ENCODE data around the gene EFNB2. TPM values are rescaled to one million over a fixed set of nuclear protein-coding genes. Genes with fewer than 3 reads are reported as not detected.

The EFNB2 gene
- polyA plus RNA-seq, 3 donors = not detected

DNA sequence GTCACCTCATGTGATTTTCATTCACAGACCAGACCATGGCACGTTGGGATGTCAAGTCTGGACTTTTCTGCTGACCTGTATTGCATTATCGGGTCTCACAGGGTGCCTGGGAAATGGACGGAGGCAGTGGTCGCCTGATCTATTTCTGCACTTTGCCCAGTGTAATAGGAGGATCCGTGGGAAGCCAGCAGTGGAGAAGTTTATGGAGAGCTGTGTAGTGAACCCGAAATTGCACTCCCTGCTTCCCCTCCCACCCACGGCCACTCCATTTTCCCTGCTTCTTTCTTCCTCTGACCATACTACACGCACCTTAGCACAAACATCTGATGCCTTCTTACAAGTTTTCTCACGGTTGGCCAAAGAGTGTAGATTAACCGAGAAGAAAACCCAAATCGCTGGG is 16.9 kb downstream of the EFNB2 start:
- H3K27me3 ChIP-seq (ENCODE audit: control insufficient read depth in 2 of 2, insufficient read depth in 2 of 2, low read length in 2 of 2) = peaks cover 5 to 11% of the 10 kb centered on the region in 2 donors
- Mint-ChIP-seq H3K4me1 (no peaks in the 10 kb centered on the region), H3K4me3 (no peak overlapping the region), H3K27me3 (ENCODE audit: low read depth in 3 of 3) (peaks cover 7 to 20% (median 9%) of the 10 kb centered on the region in 3 donors), H3K9me3 (no peaks in the 10 kb centered on the region), H3K36me3 (no peaks in the 10 kb centered on the region), H3K27ac (no peak overlapping the region)
- no peak overlapping the region for H2AFZ ChIP-seq (ENCODE audit: insufficient read depth, low read depth, low read length, poor library complexity, severe bottlenecking)
- no peaks in the 10 kb centered on the region for H3K36me3 ChIP-seq (replicated peaks in 1 of 2; ENCODE audit: control insufficient read depth in 1 of 2, insufficient read depth in 2 of 2, low read length in 2 of 2)
- no peaks in the 10 kb centered on the region for H3K4me1 ChIP-seq (ENCODE audit: control insufficient read depth in 1 of 2, insufficient read depth in 2 of 2, low read length in 2 of 2)
- no peak overlapping the region for H3K4me2 ChIP-seq (replicated peaks; ENCODE audit: extremely low read depth, low read length, poor library complexity, severe bottlenecking)
- no peaks in the 10 kb centered on the region for H4K20me1 ChIP-seq (ENCODE audit: insufficient read depth, low read length)
- no peaks in the 10 kb centered on the region for H3K79me2 ChIP-seq (ENCODE audit: insufficient read depth, low read length)
- no peak overlapping the region for H3K27ac ChIP-seq (ENCODE audit: low read depth in 1 of 2, low read length in 2 of 2)
- H3K4me3 ChIP-seq (replicated peaks in 1 of 3; ENCODE audit: low read depth in 2 of 3, low read length in 3 of 3) = no peak overlapping the region
- H3K9me3 ChIP-seq (replicated peaks in 1 of 2; ENCODE audit: control insufficient read depth in 1 of 2, insufficient read depth in 1 of 2, low read length in 2 of 2) = no peaks in the 10 kb centered on the region
- intact Hi-C loops (cut with micrococcal nuclease) = no loop called here
- H3K9ac ChIP-seq (ENCODE audit: insufficient read depth, low read length, poor library complexity, severe bottlenecking) = no peak overlapping the region
- no peak for DNase-seq
- 94% methylated on average over 5 of the region's 11 CpGs for WGBS (ENCODE audit: insufficient coverage)
- TF ChIP-seq, protein P1, sequence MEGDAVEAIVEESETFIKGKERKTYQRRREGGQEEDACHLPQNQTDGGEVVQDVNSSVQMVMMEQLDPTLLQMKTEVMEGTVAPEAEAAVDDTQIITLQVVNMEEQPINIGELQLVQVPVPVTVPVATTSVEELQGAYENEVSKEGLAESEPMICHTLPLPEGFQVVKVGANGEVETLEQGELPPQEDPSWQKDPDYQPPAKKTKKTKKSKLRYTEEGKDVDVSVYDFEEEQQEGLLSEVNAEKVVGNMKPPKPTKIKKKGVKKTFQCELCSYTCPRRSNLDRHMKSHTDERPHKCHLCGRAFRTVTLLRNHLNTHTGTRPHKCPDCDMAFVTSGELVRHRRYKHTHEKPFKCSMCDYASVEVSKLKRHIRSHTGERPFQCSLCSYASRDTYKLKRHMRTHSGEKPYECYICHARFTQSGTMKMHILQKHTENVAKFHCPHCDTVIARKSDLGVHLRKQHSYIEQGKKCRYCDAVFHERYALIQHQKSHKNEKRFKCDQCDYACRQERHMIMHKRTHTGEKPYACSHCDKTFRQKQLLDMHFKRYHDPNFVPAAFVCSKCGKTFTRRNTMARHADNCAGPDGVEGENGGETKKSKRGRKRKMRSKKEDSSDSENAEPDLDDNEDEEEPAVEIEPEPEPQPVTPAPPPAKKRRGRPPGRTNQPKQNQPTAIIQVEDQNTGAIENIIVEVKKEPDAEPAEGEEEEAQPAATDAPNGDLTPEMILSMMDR (IDR thresholded peaks at IDR 0.05) = no peak

DNA sequence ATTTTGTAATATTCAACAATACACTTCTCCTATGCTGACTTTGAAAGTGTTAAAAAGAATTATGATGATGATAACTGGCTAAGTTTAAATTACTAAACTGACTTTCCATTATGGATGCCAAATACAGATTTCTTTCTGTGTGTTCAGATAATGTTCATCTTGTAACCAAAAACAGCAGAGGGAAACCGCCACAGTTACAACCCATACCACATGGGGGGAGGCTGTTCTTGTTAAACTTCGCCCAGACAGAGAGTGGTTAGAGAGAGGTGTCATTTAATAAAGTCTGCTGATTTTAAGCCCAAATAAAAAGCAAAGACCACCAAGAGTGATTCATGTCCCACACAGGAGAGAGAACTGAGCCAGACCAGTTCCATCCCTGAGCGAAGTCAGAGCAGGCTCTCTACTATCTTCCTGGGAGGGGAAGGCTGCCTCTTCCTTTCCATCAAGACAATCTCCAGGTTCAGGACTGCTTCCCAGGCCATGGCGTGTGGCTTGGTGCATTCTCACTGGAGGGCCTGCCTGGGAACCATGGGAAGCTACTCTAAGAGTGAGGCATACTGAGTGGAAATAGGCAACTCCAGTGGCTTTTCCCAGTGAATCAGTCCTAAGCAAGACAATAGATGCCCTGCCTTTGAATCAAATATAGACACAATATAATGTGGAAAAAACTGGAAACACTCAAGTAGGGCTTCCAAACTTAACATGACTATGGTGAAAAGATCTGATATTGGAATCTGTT is 18.2 kb downstream of the EFNB2 start:
- H3K36me3 ChIP-seq (replicated peaks in 1 of 2; ENCODE audit: control insufficient read depth in 1 of 2, insufficient read depth in 2 of 2, low read length in 2 of 2) = no peaks in the 10 kb centered on the region

More for the DNA sequence above, 18.2 kb downstream of the EFNB2 start:
- Histone ChIP-seq H3K4me1 (ENCODE audit: control insufficient read depth in 1 of 2, insufficient read depth in 2 of 2, low read length in 2 of 2) (no peaks in the 10 kb centered on the region), H2AFZ (ENCODE audit: insufficient read depth, low read depth, low read length, poor library complexity, severe bottlenecking) (no peak overlapping the region), H3K9ac (ENCODE audit: insufficient read depth, low read length, poor library complexity, severe bottlenecking) (no peak overlapping the region), H3K27ac (ENCODE audit: low read depth in 1 of 2, low read length in 2 of 2) (no peak overlapping the region), H3K79me2 (ENCODE audit: insufficient read depth, low read length) (no peaks in the 10 kb centered on the region), H3K9me3 (replicated peaks in 1 of 2; ENCODE audit: control insufficient read depth in 1 of 2, insufficient read depth in 1 of 2, low read length in 2 of 2) (no peaks in the 10 kb centered on the region), H4K20me1 (ENCODE audit: insufficient read depth, low read length) (no peaks in the 10 kb centered on the region), H3K27me3 (ENCODE audit: control insufficient read depth in 2 of 2, insufficient read depth in 2 of 2, low read length in 2 of 2) (peaks cover 5% of the 10 kb centered on the region in 2 donors), H3K4me3 (replicated peaks in 1 of 3; ENCODE audit: low read depth in 2 of 3, low read length in 3 of 3) (no peak overlapping the region), H3K4me2 (replicated peaks; ENCODE audit: extremely low read depth, low read length, poor library complexity, severe bottlenecking) (no peak overlapping the region)
- intact Hi-C loops (cut with micrococcal nuclease) = no loop called here
- Mint-ChIP-seq H3K27me3 (ENCODE audit: low read depth in 3 of 3) (peaks cover 7 to 16% (median 9%) of the 10 kb centered on the region in 3 donors), H3K4me3 (no peak overlapping the region), H3K4me1 (no peaks in the 10 kb centered on the region), H3K27ac (no peak overlapping the region), H3K36me3 (no peaks in the 10 kb centered on the region), H3K9me3 (no peaks in the 10 kb centered on the region)
- TF ChIP-seq, protein P1 (IDR thresholded peaks at IDR 0.05) = no peak
- no peak for DNase-seq
- 67% methylated on average over 1 of the region's 4 CpGs for WGBS (ENCODE audit: insufficient coverage)

Data from CD14-positive monocyte (primary cell).